RWPE1 (cell line): ENCODE measurements around the gene GPRIN2.

Source experiments
- CTCF ChIA-PET: fragments of 350-600 bp; sonication (Branson Sonifier 250); formaldehyde crosslinking; extraction: SDS; loops from one replicate; lab custom pipeline; 2021; lab: Yijun Ruan, JAX
- POLR2A ChIA-PET: fragments of 400-600 bp; formaldehyde crosslinking; extraction: SDS; loops from one replicate; lab custom pipeline; 2020; ENCODE audit warnings: antibody characterized with exemption; ENCODE audit not compliant: low non-redundant PET; lab: Yijun Ruan, JAX
- DNase-seq: peaks from one replicate; pipeline ENCODE4 v3.0.0; 2012; ENCODE audit warnings: low spot score
- H3K27ac ChIP-seq: fragments of 450-650 bp; 2 replicates; pipeline ENCODE4 v1.5.1; 2017
- CTCF ChIP-seq: fragments of 450-650 bp; conservative IDR thresholded peaks from 2 replicates; pipeline ENCODE4 v1.5.1; 2017; ENCODE audit warnings: low read depth, mild to moderate bottlenecking

Gene GPRIN2

GRCh38 chr10:46523962-46524471, 32.4 kb downstream of the GPRIN2 start:
- no peak for TF ChIP-seq CTCF
- ChIA-PET CTCF (no interaction called here), POLR2A (no interaction called here)
- peak overlapping the region; percentile 95 for H3K27ac ChIP-seq
- peak; percentile 93 for DNase-seq

GRCh38 chr10:46523119-46523961, 33.1 kb downstream of the GPRIN2 start:
- H3K27ac ChIP-seq, result peak overlapping the region; percentile 95
- ChIA-PET CTCF (interaction anchor here (0.7 kb wide), 1 partner anchor 35 kb away, joined by 5 read pairs; no protein-coding TSS in a partner anchor), POLR2A (no interaction called here)
- no peak for TF ChIP-seq CTCF
- DNase-seq, result peak; percentile 94

DNA sequence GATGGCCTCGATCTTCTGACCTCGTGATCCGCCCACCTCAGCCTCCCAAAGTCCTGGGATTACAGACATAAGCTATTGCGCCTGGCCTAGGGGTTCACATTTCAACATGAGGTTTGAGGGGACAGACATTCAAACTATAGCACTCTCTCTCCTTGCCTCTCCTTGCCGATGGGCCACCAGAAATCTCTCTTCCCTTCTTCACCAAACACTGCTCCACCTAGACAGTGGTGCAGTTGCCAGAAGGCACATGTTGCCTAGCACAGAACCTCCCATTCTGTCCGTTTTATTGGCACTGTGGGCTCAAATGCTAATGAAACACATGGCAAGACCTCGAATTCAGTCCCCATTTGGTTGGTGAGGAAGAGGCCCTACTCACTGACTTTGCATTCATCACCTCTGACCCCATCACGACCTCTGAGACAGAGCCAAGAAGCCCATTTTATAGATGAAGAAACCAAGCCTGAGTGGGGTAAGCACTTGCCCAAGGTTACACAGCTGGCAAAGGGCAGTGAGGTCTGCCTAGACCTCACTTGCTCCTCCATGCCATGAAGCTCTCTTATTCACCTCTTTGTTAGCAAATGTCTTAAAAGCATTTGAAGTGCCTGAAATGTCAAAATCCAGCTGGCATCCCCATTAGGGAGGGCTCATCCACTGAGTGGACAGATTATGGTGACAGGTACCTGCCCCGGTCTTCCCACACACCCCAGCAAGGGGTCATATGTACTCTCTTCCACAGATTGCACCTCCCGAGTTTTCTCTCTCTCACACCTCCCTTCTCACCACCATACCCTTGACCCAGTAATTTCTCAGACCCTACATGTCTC, 34.0 kb downstream of the GPRIN2 start:
- ChIA-PET POLR2A (no interaction called here), CTCF (interaction anchor here (0.6 kb wide), 1 partner anchor 20 kb away, joined by 7 read pairs; no protein-coding TSS in a partner anchor)
- no peak for TF ChIP-seq CTCF
- H3K27ac ChIP-seq, result peak overlapping the region; percentile 95
- no peak for DNase-seq

DNA sequence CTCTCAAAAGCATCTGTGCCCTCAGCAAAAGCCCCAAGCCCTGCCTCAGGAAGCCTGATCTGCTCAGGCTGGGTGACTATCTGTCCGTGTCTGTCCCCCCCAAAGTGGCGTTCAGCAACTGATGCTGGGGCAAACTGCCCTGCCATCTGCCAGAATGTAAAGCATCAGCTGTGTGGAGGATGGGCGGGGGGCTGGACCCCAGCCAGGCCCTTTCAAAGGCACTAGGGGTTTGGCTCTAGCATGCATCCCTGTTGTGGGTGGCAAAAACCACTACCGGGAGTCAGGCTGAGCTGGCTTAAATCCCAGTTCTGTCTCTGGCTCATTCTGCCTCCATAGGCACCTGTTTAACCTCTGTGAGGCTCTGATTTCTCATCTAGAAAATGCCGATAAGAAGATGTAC, 35.5 kb downstream of the GPRIN2 start:
- peak; percentile 55 for DNase-seq
- no peak for TF ChIP-seq CTCF
- H3K27ac ChIP-seq, result peak overlapping the region; percentile 29
- CTCF ChIA-PET, result interaction anchor here (0.9 kb wide), 1 partner anchor 292 kb away, joined by 3 read pairs; no protein-coding TSS in a partner anchor
- POLR2A ChIA-PET, result no interaction called here

DNA sequence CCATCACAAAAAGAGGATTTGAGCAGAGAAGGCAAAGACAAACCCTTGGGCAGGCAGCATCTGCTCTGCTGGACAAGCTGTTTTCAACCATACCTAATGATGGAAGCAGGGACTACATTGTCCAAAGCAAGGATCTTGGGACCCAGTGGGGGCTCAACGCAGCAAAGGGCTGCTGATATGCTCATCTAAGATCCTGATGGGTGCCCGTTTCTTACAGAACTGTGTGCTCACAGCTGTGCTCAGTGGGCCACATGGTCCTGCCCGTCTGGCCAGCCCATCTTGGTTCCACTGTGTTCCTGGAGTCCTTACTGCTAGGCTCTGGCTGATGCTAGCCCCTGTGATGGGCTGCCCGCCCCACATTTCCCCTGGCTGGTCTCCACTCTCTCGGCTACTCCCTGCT, 36.1 kb downstream of the GPRIN2 start:
- peak overlapping the region; percentile 29 for H3K27ac ChIP-seq
- no peak for DNase-seq
- TF ChIP-seq CTCF, result no peak
- ChIA-PET CTCF (interaction anchor here (0.7 to 0.9 kb wide), 2 partner anchors 28 to 291 kb away, joined by 3 read pairs; no protein-coding TSS in a partner anchor), POLR2A (no interaction called here)

DNA sequence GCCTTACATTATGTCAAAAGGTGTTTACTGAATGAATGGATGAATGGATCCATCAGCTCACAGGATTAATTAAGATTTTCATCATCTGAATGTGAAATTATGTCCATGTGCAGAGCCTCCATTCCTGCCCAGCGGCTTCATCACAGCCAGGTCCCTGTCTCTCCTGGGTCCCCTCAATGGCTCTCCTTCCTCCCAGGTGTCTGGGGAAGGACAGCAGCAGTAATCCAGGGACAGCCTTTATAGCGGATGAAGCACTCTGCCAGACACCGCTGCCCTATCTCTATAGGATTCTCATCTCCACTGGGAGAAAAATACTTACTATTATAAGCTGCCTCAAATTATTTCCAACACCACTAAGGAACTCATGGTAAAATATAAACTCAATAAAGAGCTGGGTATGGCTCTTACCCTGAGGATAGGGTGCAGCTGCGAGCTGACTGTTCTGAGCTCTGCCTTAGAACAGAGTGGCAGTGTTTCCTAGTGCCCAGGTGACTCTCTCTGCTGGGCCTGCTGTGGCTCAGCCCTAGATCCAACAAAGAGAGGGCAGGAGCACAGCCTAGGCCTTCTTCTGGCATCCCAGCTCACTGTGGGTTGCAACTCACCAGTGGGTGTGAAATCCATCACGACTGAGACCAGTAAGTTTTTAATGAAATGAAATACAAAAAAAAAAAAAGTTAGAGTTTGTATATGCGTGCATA, 38.3 kb downstream of the GPRIN2 start:
- CTCF ChIA-PET, result interaction anchor here (0.6 kb wide), 1 partner anchor 1040 kb away, joined by 4 read pairs; no protein-coding TSS in a partner anchor
- H3K27ac ChIP-seq, result no peak overlapping the region
- no peak for DNase-seq
- POLR2A ChIA-PET, result no interaction called here
- no peak for TF ChIP-seq CTCF
